SW 1271 (cell line): Measurements from ENCODE around the gene UQCR11.
A peak's percentile ranks its signal among the peaks of the same experiment; 100 is the strongest.

Source experiments
- DNase-seq, 2 experiments: peaks; one replicate each; lab custom pipeline; 2025; lab: John Stamatoyannopoulos, UW

Gene UQCR11

GRCh38 chr19:1615156-1615765, 10.0 kb upstream of the UQCR11 start:
- DNase-seq = no peak

- DNase-seq = no peak
Measured at GRCh38 chr19:1613808-1614570, 8.7 kb upstream of the UQCR11 start.

GRCh38 chr19:1613146-1613545, 7.9 kb upstream of the UQCR11 start:
- no peak for DNase-seq

- DNase-seq = no peak
Measured at GRCh38 chr19:1612114-1613086, 7.1 kb upstream of the UQCR11 start.

GRCh38 chr19:1611353-1611752, 6.1 kb upstream of the UQCR11 start:
- no peak for DNase-seq

- no peak for DNase-seq
Measured at GRCh38 chr19:1610579-1610978, 5.3 kb upstream of the UQCR11 start.

- no peak for DNase-seq
Measured at GRCh38 chr19:1609680-1610474, 4.6 kb upstream of the UQCR11 start.

GRCh38 chr19:1609103-1609396, 3.8 kb upstream of the UQCR11 start:
- no peak for DNase-seq

GRCh38 chr19:1608359-1609102, 3.3 kb upstream of the UQCR11 start:
- no peak for DNase-seq

- no peak for DNase-seq
Measured at GRCh38 chr19:1606138-1606651, 933 bp upstream of the UQCR11 start.

GRCh38 chr19:1602091-1602707, 3.1 kb downstream of the UQCR11 start:
- DNase-seq = no peak

GRCh38 chr19:1601613-1602064, 3.6 kb downstream of the UQCR11 start:
- no peak for DNase-seq

GRCh38 chr19:1599460-1599846, 5.8 kb downstream of the UQCR11 start:
- DNase-seq = no peak

- no peak for DNase-seq
Measured at GRCh38 chr19:1598777-1599459, 6.3 kb downstream of the UQCR11 start.

- DNase-seq = no peak
Measured at GRCh38 chr19:1593501-1593772, 11.8 kb downstream of the UQCR11 start.

GRCh38 chr19:1592755-1593500, 12.3 kb downstream of the UQCR11 start, which contains the start of gene MBD3:
TSS of gene MBD3 (minus strand) at chr19:1592865. CDS start at chr19:1592631, 234 bp downstream.
- peak; percentile 67 to 88 for DNase-seq

GRCh38 chr19:1592024-1592754, 13.1 kb downstream of the UQCR11 start:
- DNase-seq = peak; percentile 71 to 76

GRCh38 chr19:1591421-1592023, 13.7 kb downstream of the UQCR11 start:
- DNase-seq = no peak
